ENCODE measurements around the gene ASCL3.

DNA sequence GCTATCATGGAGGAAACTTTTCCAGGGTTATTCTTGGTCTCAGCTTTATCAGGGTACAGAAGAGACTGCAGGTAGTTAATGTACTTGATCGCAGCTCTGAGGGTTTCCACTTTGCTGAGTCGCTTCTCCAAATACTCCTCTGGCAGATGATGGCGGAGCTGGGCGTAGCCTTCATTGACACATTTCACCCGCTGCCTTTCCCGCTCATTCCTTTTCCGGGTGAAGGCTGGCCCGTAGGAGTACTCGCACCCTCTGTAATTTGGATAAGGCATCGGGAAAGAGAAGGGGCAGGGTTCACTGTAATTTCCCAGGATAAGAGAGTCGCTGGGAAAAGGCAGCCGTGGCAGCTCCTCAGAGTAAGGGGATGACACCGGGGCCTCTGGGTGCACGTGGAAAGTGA, 5.2 kb downstream of the ASCL3 start:
- TF ChIP-seq CTCF (IDR thresholded peaks at IDR 0.05 in 2 of 3, conservative IDR thresholded peaks at IDR 0.05 in 1 of 3; ENCODE audit: control insufficient read depth in 2 of 3, extremely low read depth in 1 of 3, insufficient read depth in 1 of 3, low read depth in 3 of 3, low read length in 3 of 3) (no peak), MYC (IDR thresholded peaks at IDR 0.05; ENCODE audit: insufficient read depth, insufficient read length, insufficient replicate concordance, low read length, severe bottlenecking) (no peak), HCFC1 (IDR thresholded peaks at IDR 0.05; ENCODE audit: low read length) (no peak), ZNF274 (IDR thresholded peaks at IDR 0.05; ENCODE audit: insufficient read depth, insufficient read length) (no peak), MEF2A (IDR thresholded peaks at IDR 0.05; ENCODE audit: insufficient read depth, low read depth, low read length) (no peak), TCF12 (IDR thresholded peaks at IDR 0.05; ENCODE audit: low read depth, low read length) (no peak), SREBF1 (IDR thresholded peaks at IDR 0.05; ENCODE audit: low read length) (no peak), POLR2A (IDR thresholded peaks at IDR 0.05; ENCODE audit: low read depth, low read length) (no peak), TAF1 (IDR thresholded peaks at IDR 0.05; ENCODE audit: borderline replicate concordance, low read depth, low read length) (no peak), E2F8 (IDR thresholded peaks at IDR 0.05; ENCODE audit: low read depth, partially characterized antibody) (no peak)
